Gastroesophageal sphincter (tissue), 3 donors: ENCODE data around the gene HCN3.

Source experiments
- CTCF ChIP-seq, 4 experiments: fragments of 200-600 bp in 2 of 4; fragments of 450-650 bp in 2 of 4; sonication (generic) in 1 of 4; IDR thresholded peaks; one replicate each; pipeline ENCODE4 v1.5.1; 2017 to 2019; ENCODE audit warnings: antibody characterized with exemption in 4 of 4, mild to moderate bottlenecking in 2 of 4, moderate library complexity in 2 of 4
- EP300 ChIP-seq: sonication (generic); formaldehyde crosslinking; IDR thresholded peaks from one replicate; pipeline ENCODE4 v1.6.1; 2017; ENCODE audit warnings: antibody characterized with exemption, mild to moderate bottlenecking
- POLR2A ChIP-seq, 2 donors: fragments of 450-650 bp; IDR thresholded peaks; one replicate each; pipeline ENCODE4 v1.6.1; 2017; ENCODE audit warnings: antibody characterized with exemption in 2 of 2, mild to moderate bottlenecking in 2 of 2, moderate library complexity in 1 of 2
- POLR2AphosphoS5 ChIP-seq: sonication (generic); formaldehyde crosslinking; IDR thresholded peaks from one replicate; pipeline ENCODE4 v1.6.1; 2017; ENCODE audit warnings: antibody characterized with exemption

GRCh38 chr1:155325603-155325893 is 48.3 kb downstream of the HCN3 start:
- TF ChIP-seq CTCF (IDR thresholded peaks at IDR 0.05) (no peak), EP300 (no peak), POLR2A (IDR thresholded peaks at IDR 0.05) (no peak), POLR2AphosphoS5 (no peak)
